Islet precursor cell (in vitro differentiated cells): ENCODE results near the gene ISLR.
"Not testable (repeated sequence)": the region's sequence is repeated elsewhere in the genome, so short reads cannot be mapped to it uniquely, and the experiment has no call there.

Experiments used
- DNase-seq: peaks from one replicate; pipeline ENCODE4 v3.0.0-alpha.2; 2018

Gene ISLR

DNA sequence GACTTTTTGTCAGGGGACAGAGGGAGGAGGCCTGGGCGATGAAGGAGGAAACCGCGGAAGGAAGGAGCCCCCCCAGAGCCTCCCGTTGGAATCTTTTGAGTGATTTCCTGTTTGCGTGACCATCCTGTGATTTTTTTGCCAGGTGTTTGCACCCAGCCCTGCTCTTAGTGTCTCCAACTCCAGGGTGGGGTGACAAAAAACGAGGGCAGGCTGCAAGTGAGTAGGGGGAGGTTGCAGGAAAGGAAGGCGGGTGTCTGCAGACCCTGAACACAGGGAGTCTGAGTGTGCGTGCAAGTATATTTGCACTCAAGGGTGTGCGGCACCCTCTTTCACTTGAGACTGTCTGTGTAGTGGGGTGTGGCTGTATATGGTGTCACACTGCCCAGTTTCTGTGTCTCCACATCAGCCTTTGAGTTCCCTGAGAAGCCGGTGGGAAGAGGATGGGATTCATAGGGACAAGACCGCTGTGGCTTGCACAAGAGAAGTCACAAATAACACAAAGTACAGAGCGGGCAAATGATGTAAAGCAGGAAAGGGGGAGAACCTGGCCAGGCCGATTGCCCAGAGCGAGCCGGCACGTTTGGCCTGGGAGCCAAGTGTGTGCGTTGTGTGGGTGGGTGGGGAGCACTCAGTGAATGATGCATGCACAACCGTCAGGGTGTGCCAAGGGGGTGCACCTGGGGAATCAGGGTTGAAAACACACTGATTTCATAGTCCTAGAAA, 36.5 kb upstream of the ISLR start:
- no peak for DNase-seq

GRCh38 chr15:74137537-74137894, 36.0 kb upstream of the ISLR start:
- DNase-seq = no peak

DNA sequence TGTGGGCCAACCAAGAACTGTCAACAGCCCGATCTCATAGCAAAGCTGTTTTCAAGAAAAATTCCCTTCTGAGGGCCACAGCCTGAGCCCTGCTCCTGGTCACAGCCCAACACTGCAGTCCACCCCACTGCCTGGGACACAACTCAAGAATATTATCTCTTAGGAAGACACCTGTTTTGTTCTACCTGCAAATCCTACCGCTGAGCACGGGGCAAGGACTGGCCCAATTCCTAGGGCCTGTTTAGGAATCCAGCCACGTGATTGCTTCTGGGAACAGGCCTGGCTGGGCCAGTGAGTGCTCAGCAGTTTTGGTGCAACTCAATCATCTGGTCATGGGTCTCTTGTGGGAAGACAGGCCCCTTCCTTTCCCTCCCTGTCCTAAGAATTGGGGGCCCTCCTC, 34.9 kb upstream of the ISLR start:
- no peak for DNase-seq

- no peak for DNase-seq
Measured at GRCh38 chr15:74141591-74141990, 31.9 kb upstream of the ISLR start.

- DNase-seq = no peak
Measured at GRCh38 chr15:74144153-74144775, 29.2 kb upstream of the ISLR start.

- DNase-seq = no peak
Measured at GRCh38 chr15:74146277-74146800, 27.2 kb upstream of the ISLR start.

DNA sequence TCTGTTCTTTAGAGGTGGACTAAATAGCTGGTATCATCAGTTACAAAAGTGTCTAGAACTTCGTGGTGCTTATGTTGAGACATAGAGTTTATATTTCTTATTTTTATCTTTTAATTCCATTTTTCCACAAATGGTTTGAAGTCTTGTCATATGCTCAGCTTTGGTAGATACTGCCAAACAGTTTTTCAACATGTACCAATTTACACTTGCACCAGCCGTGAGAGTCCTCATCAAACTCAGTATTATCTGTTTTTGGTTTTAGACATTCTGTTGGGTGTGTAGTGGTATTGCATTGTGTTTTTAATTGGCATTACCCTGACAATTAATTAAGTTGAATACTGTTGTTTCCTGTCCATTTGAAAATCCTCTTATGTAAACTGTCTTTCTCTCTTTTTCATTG, 26.5 kb upstream of the ISLR start:
- DNase-seq = no peak

GRCh38 chr15:74155766-74156417, 17.6 kb upstream of the ISLR start:
- no peak for DNase-seq

- peak; percentile 56 for DNase-seq
Measured at GRCh38 chr15:74156678-74157411, 16.7 kb upstream of the ISLR start.

GRCh38 chr15:74157868-74158827, 15.4 kb upstream of the ISLR start:
- no peak for DNase-seq

GRCh38 chr15:74158855-74159650, 14.5 kb upstream of the ISLR start:
- DNase-seq = no peak

- DNase-seq = no peak
Measured at GRCh38 chr15:74159773-74160172, 13.7 kb upstream of the ISLR start.

DNA sequence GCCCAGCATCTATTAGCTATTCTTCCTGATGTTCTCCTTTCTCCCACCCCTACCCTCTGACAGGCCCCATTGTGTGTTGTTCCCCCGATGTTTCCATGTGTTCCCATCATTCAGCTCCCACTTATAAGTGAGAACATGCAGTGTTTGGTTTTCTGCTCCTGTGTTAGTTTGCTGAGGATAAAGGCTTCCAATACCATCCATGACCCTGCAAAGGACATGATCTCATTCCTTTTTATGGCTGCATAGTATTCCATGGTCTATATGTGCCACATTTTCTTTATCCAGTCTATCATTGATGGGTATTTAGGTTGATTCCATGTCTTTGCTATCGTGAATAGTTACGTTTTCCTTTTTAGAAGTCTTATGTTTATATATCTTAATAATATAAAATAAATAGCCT, 13.1 kb upstream of the ISLR start:
- not testable (repeated sequence) for DNase-seq

DNA sequence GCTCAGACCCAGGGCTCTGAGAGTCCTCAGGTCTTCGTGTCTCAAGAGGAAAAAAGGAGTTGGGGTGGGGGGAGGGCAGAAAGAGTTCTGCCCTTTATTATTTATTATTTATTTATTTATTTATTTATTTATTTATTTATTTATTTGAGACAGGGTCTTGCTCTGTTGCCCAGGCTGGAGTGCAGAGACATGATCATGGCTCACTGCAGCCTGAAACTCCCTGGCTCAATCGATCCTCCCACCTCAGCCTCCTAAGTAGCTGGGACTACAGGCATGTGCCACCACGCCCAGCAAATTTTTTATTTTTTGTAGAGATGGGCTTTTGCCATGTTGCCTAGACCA, 11.3 kb upstream of the ISLR start:
- DNase-seq = not testable (repeated sequence)

- no peak for DNase-seq
Measured at GRCh38 chr15:74165461-74165860, 8.0 kb upstream of the ISLR start.

- peak; percentile 52 for DNase-seq
Measured at GRCh38 chr15:74167891-74168331, 5.6 kb upstream of the ISLR start.

- DNase-seq = no peak
Measured at GRCh38 chr15:74168711-74169126, 4.8 kb upstream of the ISLR start.

GRCh38 chr15:74170071-74170844, 3.3 kb upstream of the ISLR start:
- DNase-seq = peak; percentile 30

GRCh38 chr15:74170875-74171578, 2.5 kb upstream of the ISLR start:
- peak; percentile 43 for DNase-seq
